Measurements from ENCODE around the gene LAPTM5.

Gene LAPTM5

GRCh38 chr1:30754684-30755171 is 2.8 kb downstream of the LAPTM5 start:
- no peak for DNase-seq

GRCh38 chr1:30753660-30754123 is 3.9 kb downstream of the LAPTM5 start:
- no peak for DNase-seq

- DNase-seq = no peak
Measured at GRCh38 chr1:30753118-30753517, 4.5 kb downstream of the LAPTM5 start.

GRCh38 chr1:30752651-30752908 is 5.0 kb downstream of the LAPTM5 start:
- no peak for DNase-seq

GRCh38 chr1:30751830-30752650 is 5.5 kb downstream of the LAPTM5 start:
- no peak for DNase-seq

- no peak for DNase-seq
Measured at GRCh38 chr1:30750731-30751291, 6.8 kb downstream of the LAPTM5 start.

- DNase-seq = peak in 1 of 2 experiments; percentile 52
Measured at GRCh38 chr1:30749691-30750583, 7.6 kb downstream of the LAPTM5 start.

- DNase-seq = peak in 1 of 2 experiments; percentile 52
Measured at GRCh38 chr1:30748699-30749401, 8.7 kb downstream of the LAPTM5 start.

GRCh38 chr1:30748098-30748698 is 9.4 kb downstream of the LAPTM5 start:
- DNase-seq = no peak

- DNase-seq = no peak
Measured at GRCh38 chr1:30747033-30748008, 10.3 kb downstream of the LAPTM5 start.

- no peak for DNase-seq
Measured at GRCh38 chr1:30746212-30747032, 11.2 kb downstream of the LAPTM5 start.

- DNase-seq = no peak
Measured at GRCh38 chr1:30745834-30746208, 11.8 kb downstream of the LAPTM5 start.

- DNase-seq = no peak
Measured at GRCh38 chr1:30745156-30745833, 12.3 kb downstream of the LAPTM5 start.

GRCh38 chr1:30744060-30744756 is 13.4 kb downstream of the LAPTM5 start:
- DNase-seq = no peak

- DNase-seq = peak in 1 of 2 experiments; percentile 78
Measured at GRCh38 chr1:30743584-30744059, 14.0 kb downstream of the LAPTM5 start.

- DNase-seq = no peak
Measured at GRCh38 chr1:30742963-30743559, 14.5 kb downstream of the LAPTM5 start.

GRCh38 chr1:30742300-30742962 is 15.1 kb downstream of the LAPTM5 start:
- no peak for DNase-seq
